ENCODE results near the gene CCDC177. TPM values are rescaled to one million over a fixed set of nuclear protein-coding genes. Genes with fewer than 3 reads are reported as not detected.

Gene CCDC177
- total and polyA plus RNA-seq, 2 of the 8 experiments (the other 6 are each of a cell fraction or from before 2014, with no cell fraction given): 0.62 to 2.8 TPM

GRCh38 chr14:69587389-69587788, 12.7 kb upstream of the CCDC177 start:
- no peak overlapping the region for H3K4me3 ChIP-seq (ENCODE audit: extremely low read depth in 1 of 4, insufficient read depth in 2 of 4, low read depth in 3 of 4, low read length in 4 of 4)
- no peak overlapping the region for H3K18ac ChIP-seq (ENCODE audit: extremely low read depth, low read length)
- no peak overlapping the region for H3K14ac ChIP-seq (ENCODE audit: insufficient read length)
- no peaks in the 10 kb centered on the region for H3K23me2 ChIP-seq (ENCODE audit: low read depth, low read length)
- no peaks in the 10 kb centered on the region for H3K79me1 ChIP-seq (ENCODE audit: low read depth, low read length)
- H3K9me3 ChIP-seq (ENCODE audit: insufficient read depth in 2 of 2, low read depth in 1 of 2, low read length in 1 of 2): no peaks in the 10 kb centered on the region
- H3K27ac ChIP-seq (ENCODE audit: low read depth, low read length): no peak overlapping the region
- no peak overlapping the region for H4K8ac ChIP-seq (ENCODE audit: extremely low read depth, insufficient read depth, low read length)
- no peak overlapping the region for H2AFZ ChIP-seq (ENCODE audit: low read length)
- no peak overlapping the region for H2BK15ac ChIP-seq (ENCODE audit: low read length)
- H3K79me2 ChIP-seq (ENCODE audit: control insufficient read depth in 1 of 2, insufficient read depth in 2 of 2, low read length in 2 of 2): no peaks in the 10 kb centered on the region
- no peaks in the 10 kb centered on the region for H3K36me3 ChIP-seq (ENCODE audit: control insufficient read depth in 2 of 4, insufficient read depth in 4 of 4, low read length in 3 of 4)
- TF ChIP-seq KDM5A (IDR thresholded peaks at IDR 0.05; ENCODE audit: low read length): no peak
- TF ChIP-seq POU5F1 (IDR thresholded peaks at IDR 0.05; ENCODE audit: low read depth, low read length): no peak
- TF ChIP-seq YY1 (IDR thresholded peaks at IDR 0.05; ENCODE audit: low read depth, low read length): no peak
- TF ChIP-seq NANOG (IDR thresholded peaks at IDR 0.05; ENCODE audit: insufficient read depth, low read depth, low read length, poor library complexity, severe bottlenecking): no peak
- no peak for TF ChIP-seq FOSL1 (IDR thresholded peaks at IDR 0.05; ENCODE audit: insufficient read depth, low read depth, low read length)
- TF ChIP-seq, protein P1, sequence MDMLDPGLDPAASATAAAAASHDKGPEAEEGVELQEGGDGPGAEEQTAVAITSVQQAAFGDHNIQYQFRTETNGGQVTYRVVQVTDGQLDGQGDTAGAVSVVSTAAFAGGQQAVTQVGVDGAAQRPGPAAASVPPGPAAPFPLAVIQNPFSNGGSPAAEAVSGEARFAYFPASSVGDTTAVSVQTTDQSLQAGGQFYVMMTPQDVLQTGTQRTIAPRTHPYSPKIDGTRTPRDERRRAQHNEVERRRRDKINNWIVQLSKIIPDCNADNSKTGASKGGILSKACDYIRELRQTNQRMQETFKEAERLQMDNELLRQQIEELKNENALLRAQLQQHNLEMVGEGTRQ (IDR thresholded peaks at IDR 0.05; ENCODE audit: low read length): no peak
- TF ChIP-seq EZH2 (IDR thresholded peaks at IDR 0.05; ENCODE audit: low read depth, low read length, severe bottlenecking): no peak
- no peak for TF ChIP-seq HDAC6 (IDR thresholded peaks at IDR 0.05; ENCODE audit: low read depth, low read length)
- FAIRE-seq: no peak
- H2BK12ac ChIP-seq (ENCODE audit: low read depth, low read length): peak overlapping the region; percentile 60; the same call in 1 of the 2 replicates
- WGBS, 2 experiments (ENCODE audit: extremely low coverage in 1 of 2, insufficient coverage in 1 of 2, insufficient read length in 1 of 2, insufficient replicate concordance in 2 of 2, low coverage in 1 of 2, low lambda C conversion rate in 2 of 2, missing lambda C conversion rate in 1 of 2): 79% methylated on average over 8 of the region's 8 CpGs; no CpG with 5 or more reads in 1 of the 2 experiments
- no peak overlapping the region for H2AK5ac ChIP-seq (ENCODE audit: low read depth, low read length)
- no peak overlapping the region for H2BK20ac ChIP-seq (ENCODE audit: low read length)
- H3K27me3 ChIP-seq (replicated peaks in 1 of 4; ENCODE audit: control insufficient read depth in 3 of 4, extremely low read depth in 1 of 4, insufficient read depth in 3 of 4, low read length in 3 of 4): no peaks in the 10 kb centered on the region
- no peaks in the 10 kb centered on the region for H4K20me1 ChIP-seq (replicated peaks in 1 of 2; ENCODE audit: control insufficient read depth in 1 of 2, insufficient read depth in 2 of 2, low read length in 2 of 2)
- H3K4me2 ChIP-seq (ENCODE audit: insufficient read depth in 1 of 2, low read depth in 2 of 2, low read length in 2 of 2): no peak overlapping the region
- H3K9ac ChIP-seq (replicated peaks in 1 of 4; ENCODE audit: extremely low read depth in 1 of 4, low read depth in 3 of 4, low read length in 3 of 4): no peak overlapping the region
- ChIA-PET POLR2A (ENCODE audit: partially characterized antibody) (no interaction called here), CTCF (ENCODE audit: partially characterized antibody) (interaction anchor here (0.8 to 5.0 kb wide), 6 partner anchors 8 to 139 kb away, joined by 3 to 47 read pairs (median 12); no protein-coding TSS in a partner anchor)
- no peak overlapping the region for H2BK120ac ChIP-seq (replicated peaks; ENCODE audit: low read depth, low read length)
- H2BK5ac ChIP-seq (ENCODE audit: low read depth, low read length): no peak overlapping the region
- H4K91ac ChIP-seq (replicated peaks; ENCODE audit: insufficient read length, low read length): no peak overlapping the region
- no peak overlapping the region for H3K4ac ChIP-seq (replicated peaks; ENCODE audit: insufficient read length, low read depth, low read length)
- H4K5ac ChIP-seq (ENCODE audit: insufficient read length, low read depth, low read length): no peak overlapping the region
- H3K4me1 ChIP-seq (replicated peaks in 1 of 4; ENCODE audit: control insufficient read depth in 3 of 4, insufficient read depth in 4 of 4, low read length in 3 of 4): no peaks in the 10 kb centered on the region; a peak in 1 of 7 replicates
- DNase-seq (ENCODE audit: low read depth in 1 of 2, low spot score in 2 of 2): no peak
- H3K56ac ChIP-seq (replicated peaks; ENCODE audit: insufficient read length, low read depth, low read length): no peak overlapping the region
- H3K23ac ChIP-seq (ENCODE audit: insufficient read length): no peak overlapping the region
